ENCODE measurements around the gene PRSS58. TPM values are rescaled to one million over a fixed set of nuclear protein-coding genes. Genes with fewer than 3 reads are reported as not detected.

The PRSS58 gene
- total RNA-seq, 3 donors from 2014 or later: not detected

DNA sequence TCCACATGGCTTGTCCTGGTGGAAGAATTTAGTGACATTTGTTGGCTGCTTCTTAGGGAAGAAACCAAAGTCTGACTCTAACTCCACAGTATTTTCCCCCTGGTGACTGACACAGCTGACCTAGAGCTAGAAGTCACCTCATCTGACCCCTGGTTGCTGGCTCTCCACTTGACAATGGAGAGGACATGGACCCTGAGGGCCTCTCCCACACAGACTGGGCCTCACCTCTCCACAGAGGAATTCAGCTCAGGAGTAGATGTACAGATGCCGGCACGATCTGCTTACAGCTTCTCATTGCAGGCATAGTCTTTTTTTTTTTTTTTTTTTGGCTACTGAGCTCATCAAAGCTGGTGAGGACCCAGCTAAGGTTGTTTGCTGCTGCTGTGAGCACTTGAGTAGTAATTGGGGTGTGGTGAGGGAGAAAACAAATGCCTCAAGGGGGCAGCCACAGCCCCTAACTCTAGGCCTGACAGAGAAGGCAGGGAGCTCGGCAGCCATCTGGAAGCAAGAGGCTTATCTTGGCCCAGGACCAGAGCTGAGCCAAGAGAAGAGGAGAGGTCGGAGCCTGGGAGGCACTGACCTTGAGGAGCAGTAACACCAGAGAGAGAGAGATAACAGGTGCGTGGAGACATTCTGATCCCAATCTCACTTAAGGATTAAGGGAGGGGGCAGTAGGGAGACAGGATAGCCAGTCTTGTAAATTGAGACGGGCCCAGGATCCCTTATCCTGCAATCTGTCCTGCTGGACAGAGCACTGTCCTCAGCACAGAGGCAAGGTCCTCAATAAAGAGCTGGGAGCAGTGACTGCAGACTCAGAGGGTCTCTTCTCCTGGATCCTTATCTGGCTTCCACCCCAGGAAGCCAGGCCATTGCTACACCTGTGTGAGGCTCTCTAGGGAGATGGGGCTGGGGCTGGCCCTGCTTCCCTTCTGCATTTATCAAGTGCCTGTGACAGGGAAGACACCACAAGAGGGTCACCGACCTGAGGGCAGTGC is 9.4 kb downstream of the PRSS58 start:
- DNase-seq (no peak), ATAC-seq (no peak)
- H3K4me3 ChIP-seq: no peak overlapping the region
- TF ChIP-seq, protein P1, sequence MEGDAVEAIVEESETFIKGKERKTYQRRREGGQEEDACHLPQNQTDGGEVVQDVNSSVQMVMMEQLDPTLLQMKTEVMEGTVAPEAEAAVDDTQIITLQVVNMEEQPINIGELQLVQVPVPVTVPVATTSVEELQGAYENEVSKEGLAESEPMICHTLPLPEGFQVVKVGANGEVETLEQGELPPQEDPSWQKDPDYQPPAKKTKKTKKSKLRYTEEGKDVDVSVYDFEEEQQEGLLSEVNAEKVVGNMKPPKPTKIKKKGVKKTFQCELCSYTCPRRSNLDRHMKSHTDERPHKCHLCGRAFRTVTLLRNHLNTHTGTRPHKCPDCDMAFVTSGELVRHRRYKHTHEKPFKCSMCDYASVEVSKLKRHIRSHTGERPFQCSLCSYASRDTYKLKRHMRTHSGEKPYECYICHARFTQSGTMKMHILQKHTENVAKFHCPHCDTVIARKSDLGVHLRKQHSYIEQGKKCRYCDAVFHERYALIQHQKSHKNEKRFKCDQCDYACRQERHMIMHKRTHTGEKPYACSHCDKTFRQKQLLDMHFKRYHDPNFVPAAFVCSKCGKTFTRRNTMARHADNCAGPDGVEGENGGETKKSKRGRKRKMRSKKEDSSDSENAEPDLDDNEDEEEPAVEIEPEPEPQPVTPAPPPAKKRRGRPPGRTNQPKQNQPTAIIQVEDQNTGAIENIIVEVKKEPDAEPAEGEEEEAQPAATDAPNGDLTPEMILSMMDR (IDR thresholded peaks at IDR 0.05): no peak
- intact Hi-C loops (cut with DNase I, micrococcal nuclease): no loop called here
- H3K9me3 ChIP-seq: no peaks in the 10 kb centered on the region
- H3K36me3 ChIP-seq (ENCODE audit: low read depth): no peaks in the 10 kb centered on the region
- H3K4me1 ChIP-seq (ENCODE audit: low read depth): no peaks in the 10 kb centered on the region

DNA sequence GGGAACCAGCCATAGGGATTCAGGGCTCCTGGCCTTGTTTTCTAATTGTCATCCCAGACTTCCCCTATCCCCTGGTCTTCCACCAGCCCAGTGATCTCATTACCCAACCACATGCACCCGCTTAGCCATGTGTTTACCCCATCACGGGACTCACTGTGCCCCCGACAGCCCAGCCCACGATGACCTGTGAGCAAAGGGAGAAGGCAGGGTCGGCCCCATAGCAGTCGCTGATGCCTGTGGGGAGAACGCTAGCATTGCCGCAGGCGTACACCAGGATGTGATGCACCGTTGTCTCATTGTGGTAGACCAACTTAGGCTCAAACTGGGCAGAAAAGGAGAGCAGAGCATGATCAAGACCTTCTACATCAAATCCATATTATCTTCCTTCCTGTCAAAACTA is 14.0 kb downstream of the PRSS58 start:
- TF ChIP-seq, protein P1 (IDR thresholded peaks at IDR 0.05): no peak
- DNase-seq (no peak), ATAC-seq (no peak)
- Histone ChIP-seq H3K4me3 (no peak overlapping the region), H3K9me3 (no peaks in the 10 kb centered on the region), H3K4me1 (ENCODE audit: low read depth) (no peaks in the 10 kb centered on the region), H3K36me3 (ENCODE audit: low read depth) (no peaks in the 10 kb centered on the region)
- intact Hi-C loops (cut with DNase I, micrococcal nuclease): no loop called here

DNA sequence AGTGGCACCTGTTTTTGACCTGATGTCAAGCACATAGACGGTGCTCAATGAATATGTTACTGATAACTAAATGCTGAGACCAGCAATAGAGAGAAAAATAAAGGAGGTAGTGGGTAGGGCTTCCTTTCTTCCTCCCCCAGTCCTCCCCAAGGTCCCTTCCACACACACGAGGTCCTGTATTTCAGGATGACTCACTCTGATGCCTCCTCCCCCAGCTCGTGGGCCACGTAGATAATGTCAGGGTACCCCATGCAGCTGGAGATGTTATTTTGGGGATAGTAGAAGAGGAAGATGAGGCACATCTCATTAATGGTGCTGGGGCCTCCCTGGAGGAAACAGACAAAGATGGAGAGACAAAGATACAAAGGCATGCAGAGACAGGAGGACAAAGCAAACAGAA is 17.3 kb downstream of the PRSS58 start:
- intact Hi-C loops (cut with DNase I, micrococcal nuclease): no loop called here
- no peak for DNase-seq

DNA sequence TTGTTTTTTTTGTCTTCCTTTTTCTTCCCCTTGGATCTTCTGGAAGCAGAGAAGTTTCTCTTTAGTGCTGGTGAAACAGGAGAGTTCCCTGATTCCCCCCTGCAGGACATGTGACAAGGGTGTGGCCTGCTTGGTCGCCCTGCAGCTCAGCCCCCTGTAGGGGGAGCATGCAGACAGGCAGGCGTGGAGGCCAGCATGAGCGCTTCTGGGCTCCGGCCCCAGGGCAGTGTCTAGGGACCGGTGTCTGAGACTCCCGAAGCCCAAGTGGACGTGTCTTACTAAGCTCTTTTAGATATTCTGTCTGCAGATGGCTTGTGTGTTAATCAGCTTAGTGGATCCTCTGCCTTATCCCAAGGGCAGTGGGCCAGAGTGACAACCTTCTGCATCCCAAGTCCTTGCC is 26.1 kb downstream of the PRSS58 start:
- ATAC-seq: no peak
- no peak for DNase-seq
- H3K4me1 ChIP-seq (ENCODE audit: low read depth): no peaks in the 10 kb centered on the region

More for the DNA sequence above, 17.3 kb downstream of the PRSS58 start:
- no peak for ATAC-seq
- Histone ChIP-seq H3K36me3 (ENCODE audit: low read depth) (no peaks in the 10 kb centered on the region), H3K4me3 (no peak overlapping the region), H3K9me3 (no peaks in the 10 kb centered on the region), H3K4me1 (ENCODE audit: low read depth) (no peaks in the 10 kb centered on the region)
- TF ChIP-seq, protein P1 (IDR thresholded peaks at IDR 0.05): no peak

DNA sequence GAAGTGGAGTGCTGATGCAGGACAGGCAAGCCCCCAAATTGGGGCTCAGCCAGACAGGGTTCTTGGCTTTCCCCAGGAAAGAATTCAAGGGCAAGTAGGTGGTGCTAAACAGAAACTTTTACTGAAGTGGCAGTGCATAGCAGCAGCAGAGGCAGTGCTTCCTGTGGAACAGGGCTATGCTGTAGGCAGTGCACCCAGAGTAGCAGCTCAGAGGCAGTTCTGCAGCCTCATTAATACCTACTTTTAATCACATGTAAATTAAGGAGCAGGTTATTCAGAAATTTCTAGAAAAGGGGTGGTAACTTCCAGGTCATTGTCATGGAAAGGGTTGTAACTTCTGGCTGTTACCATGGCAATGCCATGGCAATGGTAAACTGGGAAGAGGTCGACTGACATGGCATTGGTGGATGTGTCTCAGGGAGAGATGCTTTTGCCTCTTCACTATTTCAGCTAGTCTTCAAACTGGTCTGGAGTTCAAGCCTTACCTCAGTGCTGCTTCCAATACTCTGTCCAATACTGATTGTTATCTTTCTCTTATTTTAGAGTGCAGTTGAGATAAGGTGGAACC is 29.2 kb downstream of the PRSS58 start:
- H3K4me1 ChIP-seq (ENCODE audit: low read depth): no peaks in the 10 kb centered on the region
- DNase-seq: no peak
- intact Hi-C loops (cut with DNase I, micrococcal nuclease): no loop called here
- TF ChIP-seq, protein P1 (IDR thresholded peaks at IDR 0.05): no peak
- H3K9me3 ChIP-seq: no peaks in the 10 kb centered on the region
- no peaks in the 10 kb centered on the region for H3K36me3 ChIP-seq (ENCODE audit: low read depth)
- no peak overlapping the region for H3K4me3 ChIP-seq
- ATAC-seq: no peak

More for the DNA sequence above, 26.1 kb downstream of the PRSS58 start:
- H3K36me3 ChIP-seq (ENCODE audit: low read depth): no peaks in the 10 kb centered on the region
- H3K4me3 ChIP-seq: no peak overlapping the region
- TF ChIP-seq, protein P1 (IDR thresholded peaks at IDR 0.05): no peak
- H3K9me3 ChIP-seq: no peaks in the 10 kb centered on the region
- intact Hi-C loops (cut with DNase I, micrococcal nuclease): no loop called here

Other genes starting within 250 kb of the PRSS58 start
- gene MGAM2, start 146.3 kb downstream of the PRSS58 start, total RNA-seq: 10 to 100 TPM; 11.8 to 33.2 (median 25.5) TPM